GM19023 (cell line): ENCODE results near the gene OLA1.

Experiments used
- ATAC-seq: cut with Tn5 transposase; IDR thresholded peaks from one replicate; pipeline ENCODE4 v1.9.1; 2021; ENCODE audit warnings: mild to moderate bottlenecking, moderate library complexity; ENCODE audit not compliant: unreplicated experiment

The OLA1 gene

GRCh38 chr2:174070281-174070680, 178.1 kb downstream of the OLA1 start:
- ATAC-seq: no peak

GRCh38 chr2:174067815-174068214, 180.5 kb downstream of the OLA1 start:
- ATAC-seq: no peak

GRCh38 chr2:174066871-174067270, 181.5 kb downstream of the OLA1 start:
- ATAC-seq: no peak

GRCh38 chr2:174063492-174064092, 184.7 kb downstream of the OLA1 start:
- ATAC-seq: no peak

- no peak for ATAC-seq
Measured at GRCh38 chr2:174062934-174063333, 185.4 kb downstream of the OLA1 start.

GRCh38 chr2:174059884-174060244, 188.5 kb downstream of the OLA1 start:
- no peak for ATAC-seq

GRCh38 chr2:174059178-174059883, 189.0 kb downstream of the OLA1 start:
- ATAC-seq: no peak

- ATAC-seq: no peak
Measured at GRCh38 chr2:174058456-174058855, 189.9 kb downstream of the OLA1 start.

GRCh38 chr2:174058026-174058425, 190.3 kb downstream of the OLA1 start:
- ATAC-seq: no peak

- ATAC-seq: no peak
Measured at GRCh38 chr2:174054926-174055325, 193.4 kb downstream of the OLA1 start.

GRCh38 chr2:174053355-174054151, 194.8 kb downstream of the OLA1 start:
- ATAC-seq: no peak

GRCh38 chr2:174052584-174052976, 195.8 kb downstream of the OLA1 start:
- no peak for ATAC-seq

GRCh38 chr2:174051741-174052583, 196.4 kb downstream of the OLA1 start:
- no peak for ATAC-seq

- no peak for ATAC-seq
Measured at GRCh38 chr2:174051068-174051467, 197.3 kb downstream of the OLA1 start.

- no peak for ATAC-seq
Measured at GRCh38 chr2:174049895-174050294, 198.4 kb downstream of the OLA1 start.

GRCh38 chr2:174048243-174048642, 200.1 kb downstream of the OLA1 start:
- ATAC-seq: no peak

- ATAC-seq: no peak
Measured at GRCh38 chr2:174047746-174048145, 200.6 kb downstream of the OLA1 start.

GRCh38 chr2:174046172-174046571, 202.2 kb downstream of the OLA1 start:
- ATAC-seq: no peak

GRCh38 chr2:174044556-174044955, 203.8 kb downstream of the OLA1 start:
- no peak for ATAC-seq

- ATAC-seq: no peak
Measured at GRCh38 chr2:174040417-174040701, 208.0 kb downstream of the OLA1 start.
